Measurements from ENCODE around the gene DYNLT2B. TPM values are rescaled to one million over a fixed set of nuclear protein-coding genes. Genes with fewer than 3 reads are reported as not detected.

Gene DYNLT2B
- polyA plus RNA-seq, 1 donor (not counting 4 experiments of a cell fraction or from before 2014, with no cell fraction given) = 40.0 TPM

GRCh38 chr3:196287090-196287439, 31.0 kb downstream of the DYNLT2B start:
- H3K79me2 ChIP-seq (ENCODE audit: control insufficient read depth, insufficient read depth, low read length) = peaks cover 54% of the 10 kb centered on the region
- peak overlapping the region; percentile 55 to 94 (median 70) for H3K4me3 ChIP-seq (ENCODE audit: control insufficient read depth in 2 of 3, extremely low read depth in 1 of 3, insufficient read depth in 2 of 3, low read depth in 1 of 3, low read length in 3 of 3)
- peaks cover 20% of the 10 kb centered on the region for H3K4me1 ChIP-seq (ENCODE audit: control insufficient read depth, extremely low read depth, insufficient read depth, low read length)
- H2AFZ ChIP-seq (ENCODE audit: control insufficient read depth, low read length) = peak overlapping the region; percentile 43
- dilution Hi-C loops (cut with MboI; ENCODE audit: extremely low pct_ligation_motif_present, low sequenced_read_pairs) = no loop called here
- no peaks in the 10 kb centered on the region for H3K36me3 ChIP-seq (ENCODE audit: control insufficient read depth in 2 of 2, extremely low read depth in 1 of 2, insufficient read depth in 2 of 2, low read length in 2 of 2)
- peak overlapping the region; percentile 91 for H3K4me2 ChIP-seq (ENCODE audit: control insufficient read depth, extremely low read depth, insufficient read depth, low read depth, low read length)
- H3K9ac ChIP-seq (ENCODE audit: control insufficient read depth, extremely low read depth, insufficient read depth, low read length) = peak overlapping the region; percentile 93
- no peaks in the 10 kb centered on the region for H3K9me1 ChIP-seq (ENCODE audit: control insufficient read depth, extremely low read depth, insufficient read depth, low read length)
- peak overlapping the region; percentile 84 for H3K27ac ChIP-seq (ENCODE audit: control insufficient read depth, insufficient read depth, low read length)
- H3K27me3 ChIP-seq (ENCODE audit: control insufficient read depth, extremely low read depth, insufficient read depth, low read length) = no peaks in the 10 kb centered on the region
- no peaks in the 10 kb centered on the region for H4K20me1 ChIP-seq (ENCODE audit: control insufficient read depth, extremely low read depth, insufficient read depth, low read length)
- no peak for FAIRE-seq
- H3K9me3 ChIP-seq (ENCODE audit: control insufficient read depth, low read depth, low read length) = no peaks in the 10 kb centered on the region
- TF ChIP-seq EZH2 (IDR thresholded peaks at IDR 0.05; ENCODE audit: low read length) (no peak), CTCF (optimal IDR thresholded peaks at IDR 0.05 in 1 of 3, IDR thresholded peaks at IDR 0.05 in 1 of 3, conservative IDR thresholded peaks at IDR 0.05 in 1 of 3; ENCODE audit: extremely low read depth in 1 of 3, insufficient read depth in 2 of 3, low read length in 3 of 3) (peak in 1 of 3 experiments; percentile 50)
- no peak for DNase-seq (ENCODE audit: low read depth, low spot score)

- Histone ChIP-seq H3K4me1 (ENCODE audit: control insufficient read depth, extremely low read depth, insufficient read depth, low read length) (peaks cover 36% of the 10 kb centered on the region), H3K9ac (ENCODE audit: control insufficient read depth, extremely low read depth, insufficient read depth, low read length) (no peak overlapping the region), H3K27me3 (ENCODE audit: control insufficient read depth, extremely low read depth, insufficient read depth, low read length) (no peaks in the 10 kb centered on the region), H3K27ac (ENCODE audit: control insufficient read depth, insufficient read depth, low read length) (no peak overlapping the region), H3K9me1 (ENCODE audit: control insufficient read depth, extremely low read depth, insufficient read depth, low read length) (no peaks in the 10 kb centered on the region), H3K4me3 (ENCODE audit: control insufficient read depth in 2 of 3, extremely low read depth in 1 of 3, insufficient read depth in 2 of 3, low read depth in 1 of 3, low read length in 3 of 3) (no peak overlapping the region), H3K79me2 (ENCODE audit: control insufficient read depth, insufficient read depth, low read length) (peaks cover 68% of the 10 kb centered on the region), H2AFZ (ENCODE audit: control insufficient read depth, low read length) (no peak overlapping the region), H3K4me2 (ENCODE audit: control insufficient read depth, extremely low read depth, insufficient read depth, low read depth, low read length) (peak overlapping the region; percentile 4), H3K9me3 (ENCODE audit: control insufficient read depth, low read depth, low read length) (no peaks in the 10 kb centered on the region), H3K36me3 (ENCODE audit: control insufficient read depth in 2 of 2, extremely low read depth in 1 of 2, insufficient read depth in 2 of 2, low read length in 2 of 2) (no peaks in the 10 kb centered on the region), H4K20me1 (ENCODE audit: control insufficient read depth, extremely low read depth, insufficient read depth, low read length) (peaks cover 2% of the 10 kb centered on the region)
- dilution Hi-C loops (cut with MboI; ENCODE audit: extremely low pct_ligation_motif_present, low sequenced_read_pairs) = no loop called here
- DNase-seq (ENCODE audit: low read depth, low spot score) = no peak
- TF ChIP-seq EZH2 (IDR thresholded peaks at IDR 0.05; ENCODE audit: low read length) (no peak), CTCF (optimal IDR thresholded peaks at IDR 0.05 in 1 of 3, IDR thresholded peaks at IDR 0.05 in 1 of 3, conservative IDR thresholded peaks at IDR 0.05 in 1 of 3; ENCODE audit: extremely low read depth in 1 of 3, insufficient read depth in 2 of 3, low read length in 3 of 3) (no peak)
- FAIRE-seq = no peak
Measured at GRCh38 chr3:196284396-196284795, 33.6 kb downstream of the DYNLT2B start.

All from keratinocyte (primary cell).